Heart left ventricle (tissue), 16 donors: ENCODE results near the gene IL15. TPM values are rescaled to one million over a fixed set of nuclear protein-coding genes. Genes with fewer than 3 reads are reported as not detected.

ENCODE experiments used
- ATAC-seq, 4 donors: fragments of 200-7000 bp; cut with Tn5 transposase; one replicate each; pipeline ENCODE4 v1.9.1; 2020 to 2022; ENCODE audit warnings: moderate library complexity in 4 of 4, mild to moderate bottlenecking in 3 of 4, moderate number of reproducible peaks in 1 of 4
- DNase-seq, 5 donors: peaks; one replicate each; pipeline ENCODE4 v3.0.0-alpha.2; 2020
- H3K27ac ChIP-seq, 12 donors: fragments of 200-600 bp; sonication (generic) in 4 of 12; one replicate each; pipeline versions ENCODE4 v1.5.0 to v1.8.0; 2016 to 2022; ENCODE audit warnings: mild to moderate bottlenecking in 2 of 12
- H3K27me3 ChIP-seq, 9 donors: fragments of 200-600 bp; sonication (generic) in 2 of 9; one replicate each; pipeline versions ENCODE4 v1.5.1 to v1.8.0; 2016 to 2022; ENCODE audit warnings: mild to moderate bottlenecking in 3 of 9
- H3K36me3 ChIP-seq, 9 donors: fragments of 200-600 bp; sonication (generic) in 2 of 9; one replicate each; pipeline versions ENCODE4 v1.5.0 to v1.8.0; 2018 to 2022; ENCODE audit warnings: mild to moderate bottlenecking in 2 of 9
- H3K4me1 ChIP-seq, 12 donors: fragments of 200-600 bp; sonication (generic) in 4 of 12; one replicate each; pipeline versions ENCODE4 v1.5.0 to v1.8.0; 2016 to 2022; ENCODE audit warnings: mild to moderate bottlenecking in 3 of 12
- H3K4me3 ChIP-seq, 12 donors: fragments of 200-600 bp; sonication (generic) in 4 of 12; one replicate each; pipeline versions ENCODE4 v1.5.0 to v1.8.0; 2017 to 2022; ENCODE audit warnings: mild to moderate bottlenecking in 9 of 12, moderate library complexity in 4 of 12
- H3K9me3 ChIP-seq, 12 donors: fragments of 200-600 bp; sonication (generic) in 4 of 12; one replicate each; pipeline versions ENCODE4 v1.5.0 to v1.8.0; 2016 to 2022; ENCODE audit warnings: mild to moderate bottlenecking in 1 of 12
- CTCF ChIP-seq, 12 donors: fragments of 200-600 bp; sonication (generic) in 4 of 12; IDR thresholded peaks; one replicate each; pipeline versions ENCODE4 v1.5.0 to v1.8.0; 2018 to 2022; ENCODE audit warnings: antibody characterized with exemption in 12 of 12, mild to moderate bottlenecking in 5 of 12
- POLR2A ChIP-seq, 2 donors: fragments of 450-650 bp; IDR thresholded peaks; one replicate each; pipeline ENCODE4 v1.6.1; 2017; ENCODE audit warnings: antibody characterized with exemption in 2 of 2, mild to moderate bottlenecking in 2 of 2, moderate library complexity in 2 of 2
- WGBS, 4 donors: extraction: QIAGEN DNeasy Blood & Tissue Kit in 2 of 4; methylation state at CpG; one replicate each; pipeline versions ENCODE4 v1.1.5 to v1.1.7; 2013 to 2018; 5-methylcytosine and 5-hydroxymethylcytosine counted together
- intact Hi-C, 10 donors: fragments of 100-400 bp; cut with DNase I; formaldehyde crosslinking; loops; one replicate each; pipeline versions ENCODE4 v1.11.1 to v1.14.2; 2022
- polyA plus RNA-seq, 2 donors: library from polyadenylated mRNA; stranded (reverse); fragments of 200-250 nt; gene quantifications; one replicate each; pipeline ENCODE4 v1.2.3, GENCODE V29; 2013
- total RNA-seq, 9 donors: library from RNA; depleted of rRNA in 2 of 9; stranded (reverse); fragments of >200 nt in 2 of 9; fragmentation: NEBNext Ultra II Directional in 3 of 9; extraction: Animal tissue kit (Norgen Biotek cat#: 25700) in 3 of 9; gene quantifications; one replicate each; pipeline versions ENCODE4 v1.1.0 to v1.2.4, GENCODE V29; 2016 to 2023
- donor health status: ischemic (EF 13 %, LVEDD 7.1; RV severe dilation, severe dysfunction).
- donor health status: healthy with polysubstance abuse.
- donor health status: DM: no; HTN: yes; CAD: no.
- donor health status: DM: no; HTN: no; CAD: no.
- donor health status: ischemic (EF 25% LVEDD 6.9; RV normal size, moderate dysfunction).
- donor health status: ischemic (EF 25% LVEDD 5.7; RV mildly dilated, moderate dysfunction).
- donor health status: healthy.
- donor health status: DM: yes; HTN: yes; CAD: no.
- donor health status: ischemic (EF 35%, LVEDD 5.7; RV mildly dilated, moderate dysfunction).
- donor health status: nonischemic (EF 11% LVEDD 7.7; RV severe dilation, severe dysfunction).
- donor health status: DM: yes; HTN: yes; CAD: no.
- donor health status: PGD.
- donor health status: ischemic (EF 29% LVEDD 5.4; RV normal size, mild dysfunction).
- donor health status: nonischemic (EF 23%, LVEDD 6.1; RV moderate dilation, normal function).

The IL15 gene
- total and polyA plus RNA-seq, 11 donors: 1.1 to 15.1 (median 2.5) TPM

DNA sequence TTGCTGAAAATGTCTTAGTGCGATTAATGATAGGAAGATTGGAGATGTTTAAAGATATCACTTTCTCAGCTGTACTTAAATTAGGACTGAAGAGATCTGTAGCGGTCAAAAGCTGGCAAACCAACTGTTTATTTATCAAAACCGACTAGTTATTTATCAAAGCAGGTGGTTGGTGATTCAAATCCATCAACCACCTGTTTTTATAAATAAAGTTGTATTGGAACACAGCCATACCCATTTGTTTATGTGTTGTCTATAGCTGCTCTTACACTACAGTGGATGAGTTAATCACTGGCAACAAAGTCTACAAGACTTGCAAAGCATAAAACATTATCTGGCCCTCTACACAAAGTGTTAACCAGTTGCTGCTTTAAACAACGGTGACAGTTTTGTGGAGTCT lies 76.8 kb downstream of the IL15 start:
- H3K4me3 ChIP-seq: no peak overlapping the region
- H3K4me1 ChIP-seq: no peaks in the 10 kb centered on the region
- intact Hi-C loops: loop anchor here in 9 of 10 donors (5.0 to 10.0 kb wide), 4 partner anchors 366 to 558 kb away; no protein-coding TSS in a partner anchor
- TF ChIP-seq POLR2A (IDR thresholded peaks at IDR 0.05): no peak
- TF ChIP-seq CTCF (IDR thresholded peaks at IDR 0.05): no peak
- WGBS, 4 donors: 84 to 88% (median 87%) methylated on average over 4 of the region's 4 CpGs
- DNase-seq (no peak), ATAC-seq (no peak)
- no peak overlapping the region for H3K27ac ChIP-seq
- peaks cover 0 to 10% (median 2%) of the 10 kb centered on the region in 12 donors for H3K9me3 ChIP-seq
- H3K27me3 ChIP-seq: no peaks in the 10 kb centered on the region
- no peaks in the 10 kb centered on the region for H3K36me3 ChIP-seq

DNA sequence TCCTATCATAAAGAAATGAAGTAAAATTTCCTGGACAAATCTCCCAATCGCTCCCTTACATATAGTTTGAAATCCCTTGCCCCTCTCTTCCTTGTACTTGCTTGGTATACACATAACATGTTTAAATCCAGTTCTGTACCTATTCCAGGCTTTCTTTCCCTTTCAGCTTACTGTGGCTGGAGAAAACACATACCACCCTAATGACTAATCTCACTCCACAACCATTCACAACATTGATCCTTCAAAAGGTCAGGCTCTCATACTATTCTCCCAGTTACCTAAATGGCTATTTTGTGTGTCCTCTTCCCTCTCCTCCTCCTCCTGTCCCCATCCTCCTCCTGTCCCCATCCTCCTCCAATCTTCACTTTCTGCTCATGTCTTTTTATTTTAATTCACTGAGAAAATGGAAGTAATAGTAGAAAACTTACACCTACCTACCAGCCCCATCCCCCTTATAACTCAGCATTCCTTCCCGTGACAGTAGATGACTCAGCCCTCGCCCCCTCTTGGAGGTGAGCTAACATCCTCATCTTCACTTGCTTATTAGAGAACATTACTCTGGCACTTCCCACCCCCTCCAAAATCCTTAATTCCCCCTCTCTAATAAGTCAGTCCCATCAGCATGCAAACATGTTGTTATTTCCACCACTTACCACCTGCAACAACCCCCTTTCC lies 77.5 kb downstream of the IL15 start:
- Histone ChIP-seq H3K4me1 (no peaks in the 10 kb centered on the region), H3K9me3 (peaks cover 0 to 10% (median 2%) of the 10 kb centered on the region in 12 donors), H3K4me3 (no peak overlapping the region), H3K27me3 (no peaks in the 10 kb centered on the region), H3K36me3 (no peaks in the 10 kb centered on the region), H3K27ac (no peak overlapping the region)
- intact Hi-C loops: loop anchor here in 9 of 10 donors (5.0 to 10.0 kb wide), 4 partner anchors 367 to 559 kb away; no protein-coding TSS in a partner anchor
- ATAC-seq: no peak
- WGBS, 4 donors: 90 to 93% (median 92%) methylated on average over 3 of the region's 3 CpGs
- no peak for DNase-seq
- TF ChIP-seq POLR2A (IDR thresholded peaks at IDR 0.05): no peak
- no peak for TF ChIP-seq CTCF (IDR thresholded peaks at IDR 0.05)

DNA sequence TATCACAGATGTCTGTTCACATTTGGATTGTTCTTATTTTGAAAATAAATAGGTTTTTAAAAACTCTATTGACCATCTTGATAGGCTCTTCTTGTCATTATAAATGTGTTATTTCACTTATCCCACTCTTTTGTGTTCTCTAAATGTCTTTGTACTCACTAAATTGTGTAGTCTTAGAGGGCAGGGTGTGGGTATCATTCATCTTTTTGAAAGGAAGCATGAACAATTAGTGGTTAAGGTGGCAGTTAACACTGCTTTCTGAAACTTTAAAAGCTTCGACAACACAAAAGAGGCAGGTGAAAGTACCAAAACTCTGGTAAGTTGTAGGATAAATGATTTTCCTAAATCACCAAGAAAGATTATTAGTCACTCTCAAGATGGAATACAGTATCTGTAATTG lies 83.2 kb downstream of the IL15 start:
- no peak overlapping the region for H3K4me3 ChIP-seq
- ATAC-seq (no peak), DNase-seq (no peak)
- no peaks in the 10 kb centered on the region for H3K4me1 ChIP-seq
- H3K36me3 ChIP-seq: peaks cover 0 to 29% (median 10%) of the 10 kb centered on the region in 9 donors
- 92 to 97% (median 95%) methylated on average over 1 of the region's 1 CpG for WGBS, 4 donors
- no peak overlapping the region for H3K27ac ChIP-seq
- intact Hi-C loops: loop anchor here in 2 of 10 donors (10.0 kb wide), 2 partner anchors 375 to 565 kb away; no protein-coding TSS in a partner anchor
- TF ChIP-seq CTCF (IDR thresholded peaks at IDR 0.05): no peak
- no peaks in the 10 kb centered on the region for H3K27me3 ChIP-seq
- peaks cover 0 to 10% (median 2%) of the 10 kb centered on the region in 12 donors for H3K9me3 ChIP-seq

DNA sequence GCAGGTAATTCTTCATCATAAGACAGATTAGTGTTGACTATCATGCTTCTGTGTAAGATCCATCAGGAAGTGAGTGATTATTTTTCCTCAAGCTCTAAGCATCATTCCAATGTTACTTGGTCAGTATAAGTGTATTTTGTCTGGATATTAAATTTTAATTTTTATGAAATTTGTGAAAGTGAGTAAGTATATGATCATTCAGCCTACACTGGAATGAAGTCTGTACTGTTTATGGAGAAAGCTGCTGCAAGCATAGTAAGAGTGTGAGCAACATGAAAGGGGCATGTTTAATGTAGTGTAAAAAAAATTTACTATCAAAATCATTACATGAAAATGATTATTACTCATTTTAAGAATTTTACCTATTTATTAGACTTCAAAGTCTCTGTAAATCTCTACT lies 84.8 kb downstream of the IL15 start:
- no peaks in the 10 kb centered on the region for H3K4me1 ChIP-seq
- intact Hi-C loops: no loop called here
- peaks cover 0 to 36% (median 14%) of the 10 kb centered on the region in 9 donors for H3K36me3 ChIP-seq
- no peak for ATAC-seq
- no peaks in the 10 kb centered on the region for H3K27me3 ChIP-seq
- DNase-seq: no peak
- no peak overlapping the region for H3K4me3 ChIP-seq
- no peak overlapping the region for H3K27ac ChIP-seq
- peaks cover 0 to 10% (median 2%) of the 10 kb centered on the region in 12 donors for H3K9me3 ChIP-seq
- TF ChIP-seq POLR2A (IDR thresholded peaks at IDR 0.05) (no peak), CTCF (IDR thresholded peaks at IDR 0.05) (no peak)
